HepG2 (cell line): ENCODE results near the gene SIRT6. TPM values are rescaled to one million over a fixed set of nuclear protein-coding genes. Genes with fewer than 3 reads are reported as not detected.

Source experiments
- ASH2L ChIP-seq: fragments of 300-600, 200-600 bp; sonication (generic); IDR thresholded peaks from 2 replicates; pipeline ENCODE4 v1.7.0; 2017; ENCODE audit warnings: low read depth, mild to moderate bottlenecking, moderate library complexity, mixed read lengths, low read length; ENCODE audit not compliant: insufficient read length
- HDAC1 ChIP-seq: sonication (generic); formaldehyde crosslinking; IDR thresholded peaks from 2 replicates; pipeline ENCODE4 v1.5.1; 2020; ENCODE audit warnings: mild to moderate bottlenecking, missing genetic modification reagents
- HES4 ChIP-seq: sonication (generic); formaldehyde crosslinking; IDR thresholded peaks from 2 replicates; pipeline ENCODE4 v1.9.0; 2021; ENCODE audit warnings: mild to moderate bottlenecking, missing genetic modification reagents, borderline replicate concordance
- NFE2L1 ChIP-seq: sonication (generic); formaldehyde crosslinking; IDR thresholded peaks from 2 replicates; pipeline ENCODE4 v1.4.0; 2020; ENCODE audit warnings: missing genetic modification reagents, mild to moderate bottlenecking, borderline replicate concordance
- NR2F6 ChIP-seq, 2 experiments: IDR thresholded peaks; 2 replicates each; pipeline ENCODE4 v1.6.1; 2016; ENCODE audit warnings: antibody characterized with exemption in 1 of 2, mild to moderate bottlenecking in 1 of 2
- SP4 ChIP-seq: sonication (generic); formaldehyde crosslinking; IDR thresholded peaks from 2 replicates; pipeline ENCODE4 v1.8.1; 2023; ENCODE audit warnings: mild to moderate bottlenecking, missing genetic modification reagents
- TBL1XR1 ChIP-seq: fragments of 150-350 bp; IDR thresholded peaks from 2 replicates; pipeline ENCODE4 v1.6.1; 2014; ENCODE audit warnings: borderline replicate concordance, low read length; ENCODE audit not compliant: partially characterized antibody
- TMF1 ChIP-seq: sonication (generic); formaldehyde crosslinking; IDR thresholded peaks from 2 replicates; pipeline ENCODE4 v1.8.1; 2022; ENCODE audit warnings: low read depth, missing genetic modification reagents
- TSC22D2 ChIP-seq: sonication (generic); formaldehyde crosslinking; IDR thresholded peaks from 2 replicates; pipeline ENCODE4 v1.5.1; 2020; ENCODE audit warnings: missing genetic modification reagents, mild to moderate bottlenecking, borderline replicate concordance
- ZNF577 ChIP-seq: sonication (generic); formaldehyde crosslinking; IDR thresholded peaks from 2 replicates; pipeline ENCODE4 v1.4.0; 2020; ENCODE audit warnings: mild to moderate bottlenecking, low read depth, missing genetic modification reagents, borderline replicate concordance
- polyA plus RNA-seq, 8 experiments: library from polyadenylated mRNA; depleted of rRNA in 3 of 8; stranded (reverse) in 7 of 8; unstranded in 1 of 8; fragments of >200 nt; fragmentation: Illumina TruSeq in 4 of 8; extraction: Trizol in 4 of 8; gene quantifications; 2 replicates each; pipeline versions ENCODE4 v1.2.1 to v1.2.3, GENCODE V29; 2011 to 2016; ENCODE audit warnings: low read depth in 4 of 8, missing spikeins in 1 of 8, mixed read lengths in 1 of 8; ENCODE audit not compliant: insufficient read depth in 1 of 8
- total RNA-seq, 5 experiments: library from RNA; depleted of rRNA; stranded (reverse); fragments of >200 nt; fragmentation: Illumina TruSeq; extraction: Trizol; gene quantifications; 2 replicates each; pipeline ENCODE4 v1.2.3, GENCODE V29; 2016; ENCODE audit warnings: low read depth in 1 of 5
- TF ChIP-seq, protein P1 (sequence below): sonication (generic); formaldehyde crosslinking; IDR thresholded peaks from 2 replicates; pipeline ENCODE4 v1.9.0; 2021; ENCODE audit warnings: mild to moderate bottlenecking, missing genetic modification reagents
- TF ChIP-seq, protein P2 (sequence below): IDR thresholded peaks from 2 replicates; pipeline ENCODE4 v1.6.1; 2016; ENCODE audit warnings: mild to moderate bottlenecking, missing biosample characterization, missing genetic modification reagents

Gene SIRT6
- total and polyA plus RNA-seq, 2 of the 13 experiments (the other 11 are each of a cell fraction or from before 2014, with no cell fraction given), result 11.0 to 18.4 TPM

DNA sequence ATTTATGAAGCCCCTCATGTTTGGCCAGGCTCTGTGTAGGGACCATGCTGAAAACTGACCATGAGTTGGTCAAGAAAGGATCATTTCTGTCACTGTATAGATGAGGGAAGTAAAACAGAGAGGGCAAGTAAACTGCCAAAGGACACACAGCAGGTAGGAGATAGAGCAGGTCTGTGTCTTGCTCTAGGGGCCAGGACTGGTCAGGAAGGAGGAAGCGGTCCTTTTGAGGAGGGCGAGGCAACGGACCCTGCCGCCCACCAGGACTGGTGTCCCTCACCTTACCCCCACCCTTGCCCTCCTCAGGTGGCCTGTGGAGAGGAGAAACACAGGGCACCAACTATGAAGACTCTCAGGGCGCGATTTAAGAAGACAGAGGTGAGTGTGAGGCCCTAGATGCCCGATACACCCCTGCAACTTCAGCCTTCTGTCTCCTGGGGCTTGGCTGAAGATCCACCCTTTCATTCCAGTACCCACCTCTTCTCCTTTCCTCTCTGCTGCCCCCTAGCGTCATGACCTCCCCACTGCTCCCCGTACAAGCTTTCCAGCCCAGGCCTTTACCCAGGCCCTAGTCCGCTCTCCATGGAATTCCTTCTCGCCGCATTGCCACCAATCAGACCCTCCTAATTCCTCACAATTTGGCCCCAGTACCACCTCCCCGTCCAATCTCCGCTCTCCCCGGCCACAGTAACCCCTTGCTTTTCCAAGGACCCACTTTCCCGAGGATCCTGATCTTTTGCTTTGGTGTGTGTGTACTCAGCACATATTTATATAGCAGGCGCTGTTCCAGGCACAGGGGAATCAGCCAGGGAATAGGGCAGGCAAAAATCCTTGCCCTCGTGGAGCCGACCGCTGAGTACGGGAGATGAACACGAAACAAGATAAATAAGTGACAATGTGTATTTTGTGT lies 4.0 kb upstream of the SIRT6 start (continued):
- TF ChIP-seq, protein P1, sequence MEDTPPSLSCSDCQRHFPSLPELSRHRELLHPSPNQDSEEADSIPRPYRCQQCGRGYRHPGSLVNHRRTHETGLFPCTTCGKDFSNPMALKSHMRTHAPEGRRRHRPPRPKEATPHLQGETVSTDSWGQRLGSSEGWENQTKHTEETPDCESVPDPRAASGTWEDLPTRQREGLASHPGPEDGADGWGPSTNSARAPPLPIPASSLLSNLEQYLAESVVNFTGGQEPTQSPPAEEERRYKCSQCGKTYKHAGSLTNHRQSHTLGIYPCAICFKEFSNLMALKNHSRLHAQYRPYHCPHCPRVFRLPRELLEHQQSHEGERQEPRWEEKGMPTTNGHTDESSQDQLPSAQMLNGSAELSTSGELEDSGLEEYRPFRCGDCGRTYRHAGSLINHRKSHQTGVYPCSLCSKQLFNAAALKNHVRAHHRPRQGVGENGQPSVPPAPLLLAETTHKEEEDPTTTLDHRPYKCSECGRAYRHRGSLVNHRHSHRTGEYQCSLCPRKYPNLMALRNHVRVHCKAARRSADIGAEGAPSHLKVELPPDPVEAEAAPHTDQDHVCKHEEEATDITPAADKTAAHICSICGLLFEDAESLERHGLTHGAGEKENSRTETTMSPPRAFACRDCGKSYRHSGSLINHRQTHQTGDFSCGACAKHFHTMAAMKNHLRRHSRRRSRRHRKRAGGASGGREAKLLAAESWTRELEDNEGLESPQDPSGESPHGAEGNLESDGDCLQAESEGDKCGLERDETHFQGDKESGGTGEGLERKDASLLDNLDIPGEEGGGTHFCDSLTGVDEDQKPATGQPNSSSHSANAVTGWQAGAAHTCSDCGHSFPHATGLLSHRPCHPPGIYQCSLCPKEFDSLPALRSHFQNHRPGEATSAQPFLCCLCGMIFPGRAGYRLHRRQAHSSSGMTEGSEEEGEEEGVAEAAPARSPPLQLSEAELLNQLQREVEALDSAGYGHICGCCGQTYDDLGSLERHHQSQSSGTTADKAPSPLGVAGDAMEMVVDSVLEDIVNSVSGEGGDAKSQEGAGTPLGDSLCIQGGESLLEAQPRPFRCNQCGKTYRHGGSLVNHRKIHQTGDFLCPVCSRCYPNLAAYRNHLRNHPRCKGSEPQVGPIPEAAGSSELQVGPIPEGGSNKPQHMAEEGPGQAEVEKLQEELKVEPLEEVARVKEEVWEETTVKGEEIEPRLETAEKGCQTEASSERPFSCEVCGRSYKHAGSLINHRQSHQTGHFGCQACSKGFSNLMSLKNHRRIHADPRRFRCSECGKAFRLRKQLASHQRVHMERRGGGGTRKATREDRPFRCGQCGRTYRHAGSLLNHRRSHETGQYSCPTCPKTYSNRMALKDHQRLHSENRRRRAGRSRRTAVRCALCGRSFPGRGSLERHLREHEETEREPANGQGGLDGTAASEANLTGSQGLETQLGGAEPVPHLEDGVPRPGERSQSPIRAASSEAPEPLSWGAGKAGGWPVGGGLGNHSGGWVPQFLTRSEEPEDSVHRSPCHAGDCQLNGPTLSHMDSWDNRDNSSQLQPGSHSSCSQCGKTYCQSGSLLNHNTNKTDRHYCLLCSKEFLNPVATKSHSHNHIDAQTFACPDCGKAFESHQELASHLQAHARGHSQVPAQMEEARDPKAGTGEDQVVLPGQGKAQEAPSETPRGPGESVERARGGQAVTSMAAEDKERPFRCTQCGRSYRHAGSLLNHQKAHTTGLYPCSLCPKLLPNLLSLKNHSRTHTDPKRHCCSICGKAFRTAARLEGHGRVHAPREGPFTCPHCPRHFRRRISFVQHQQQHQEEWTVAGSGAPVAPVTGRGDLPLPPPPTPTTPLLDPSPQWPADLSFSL, result no peak; the same call in 1 of the 2 replicates
- TF ChIP-seq ASH2L (no peak), TBL1XR1 (no peak), NFE2L1 (CRISPR knock-in tag) (no peak), SP4 (CRISPR knock-in tag) (no peak), HDAC1 (CRISPR knock-in tag) (0 out of 2 replicates have a peak, but pooled peaks have one; percentile 40), TMF1 (CRISPR knock-in tag) (no peak), ZNF577 (CRISPR knock-in tag) (no peak), NR2F6 (IDR thresholded peaks at IDR 0.05) (no peak), NR2F6 (CRISPR knock-in tag; IDR thresholded peaks at IDR 0.05) (no peak), HES4 (CRISPR knock-in tag) (no peak), TSC22D2 (CRISPR knock-in tag) (no peak)
- TF ChIP-seq, protein P2, sequence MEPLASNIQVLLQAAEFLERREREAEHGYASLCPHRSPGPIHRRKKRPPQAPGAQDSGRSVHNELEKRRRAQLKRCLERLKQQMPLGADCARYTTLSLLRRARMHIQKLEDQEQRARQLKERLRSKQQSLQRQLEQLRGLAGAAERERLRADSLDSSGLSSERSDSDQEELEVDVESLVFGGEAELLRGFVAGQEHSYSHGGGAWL, result no peak
- TF ChIP-seq, all 625 proteins: peak for 49
